ENCODE results near the gene ANKRD52. TPM values are rescaled to one million over a fixed set of nuclear protein-coding genes. Genes with fewer than 3 reads are reported as not detected.
A peak's percentile ranks its signal among the peaks of the same experiment; 100 is the strongest.

Gene ANKRD52
- total and polyA plus RNA-seq, 2 experiments from 2014 or later: 20.3 to 25.2 TPM

DNA sequence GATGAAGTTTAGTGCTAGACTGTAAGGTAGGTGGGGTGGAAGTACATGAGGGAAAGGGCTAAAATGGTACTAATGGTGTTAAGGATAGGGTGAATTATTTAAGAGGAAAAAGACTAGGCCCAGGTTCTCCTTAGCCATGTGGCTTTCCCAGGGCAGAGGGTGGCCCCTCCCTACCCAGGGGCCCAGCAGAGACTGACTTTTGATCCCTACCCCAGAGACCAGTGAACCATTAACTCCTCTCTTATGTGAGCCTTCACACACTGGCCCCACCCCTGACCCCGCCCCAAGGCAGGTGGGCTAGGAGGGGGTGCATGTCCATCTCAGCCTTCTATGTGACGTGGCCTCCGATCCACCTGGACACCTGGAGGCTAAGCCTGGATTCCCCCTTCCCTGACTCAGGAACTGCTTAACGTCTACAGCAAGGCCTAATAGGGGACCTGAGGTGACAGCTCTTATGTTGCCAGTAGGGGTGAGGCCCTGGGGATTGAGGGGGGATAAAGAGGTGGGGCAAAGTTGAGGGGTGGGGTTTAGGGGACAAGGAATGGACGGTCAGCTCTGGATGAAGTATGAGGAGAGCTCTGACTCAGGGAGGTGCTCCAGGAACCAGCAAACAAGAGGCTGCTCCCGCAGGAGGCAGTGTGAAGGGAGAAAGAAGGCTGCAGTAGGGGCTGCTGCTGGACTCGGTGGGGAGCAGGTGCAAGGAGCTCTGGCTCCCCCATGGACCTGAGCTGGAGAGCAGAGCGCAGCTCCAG lies 27.6 kb downstream of the ANKRD52 start:
- Histone ChIP-seq H3K4me2 (no peak overlapping the region), H3K79me2 (replicated peaks; ENCODE audit: insufficient read depth) (no peaks in the 10 kb centered on the region), H3K27me3 (ENCODE audit: insufficient read depth) (peaks cover 5% of the 10 kb centered on the region; the same call in 1 of the 2 replicates), H2AFZ (no peak overlapping the region), H3K4me1 (ENCODE audit: insufficient read depth) (no peaks in the 10 kb centered on the region), H4K20me1 (replicated peaks; ENCODE audit: insufficient read depth) (no peaks in the 10 kb centered on the region), H3F3A (replicated peaks; ENCODE audit: low read depth) (0 out of 2 replicates have a peak, but pooled peaks cover 3% of the 10 kb centered on the region), H3K27ac (ENCODE audit: low read depth) (no peak overlapping the region), H3K36me3 (ENCODE audit: insufficient read depth) (no peaks in the 10 kb centered on the region), H3K4me3 (no peak overlapping the region), H3K9me2 (ENCODE audit: insufficient read depth) (no peaks in the 10 kb centered on the region)
- DNase-seq (ENCODE audit: low spot score): peak; percentile 33
- 0 out of 2 replicates have a peak overlapping the region, but pooled peaks have one; percentile 60 for H3K27ac Mint-ChIP-seq
- H3K4me1 Mint-ChIP-seq: peaks cover 10% of the 10 kb centered on the region; the same call in 2 of the 3 replicates
- H3K4me3 Mint-ChIP-seq: no peak overlapping the region; the same call in 2 of the 3 replicates
- H3K27me3 Mint-ChIP-seq (ENCODE audit: insufficient read depth, low read depth, poor library complexity): peaks cover 6% of the 10 kb centered on the region
- peaks cover 8% of the 10 kb centered on the region; the same call in 1 of the 3 replicates for H3K36me3 Mint-ChIP-seq (ENCODE audit: low read depth)
- no peaks in the 10 kb centered on the region for H3K9me3 Mint-ChIP-seq
- ATAC-seq: peak; percentile 40
- TF ChIP-seq STAT1 (IDR thresholded peaks at IDR 0.05; ENCODE audit: unreplicated experiment): no peak
- no peak for TF ChIP-seq EZH2phosphoT487 (IDR thresholded peaks at IDR 0.05; ENCODE audit: unreplicated experiment)
- no peak for TF ChIP-seq ZNF114 (CRISPR knock-in tag; IDR thresholded peaks at IDR 0.05)
- TF ChIP-seq POLR2AphosphoS5 (IDR thresholded peaks at IDR 0.05; ENCODE audit: low read depth): no peak
- no peak for TF ChIP-seq JUNB (IDR thresholded peaks at IDR 0.05; ENCODE audit: unreplicated experiment)
- TF ChIP-seq REST (IDR thresholded peaks at IDR 0.05; ENCODE audit: unreplicated experiment): no peak
- TF ChIP-seq, protein P1, sequence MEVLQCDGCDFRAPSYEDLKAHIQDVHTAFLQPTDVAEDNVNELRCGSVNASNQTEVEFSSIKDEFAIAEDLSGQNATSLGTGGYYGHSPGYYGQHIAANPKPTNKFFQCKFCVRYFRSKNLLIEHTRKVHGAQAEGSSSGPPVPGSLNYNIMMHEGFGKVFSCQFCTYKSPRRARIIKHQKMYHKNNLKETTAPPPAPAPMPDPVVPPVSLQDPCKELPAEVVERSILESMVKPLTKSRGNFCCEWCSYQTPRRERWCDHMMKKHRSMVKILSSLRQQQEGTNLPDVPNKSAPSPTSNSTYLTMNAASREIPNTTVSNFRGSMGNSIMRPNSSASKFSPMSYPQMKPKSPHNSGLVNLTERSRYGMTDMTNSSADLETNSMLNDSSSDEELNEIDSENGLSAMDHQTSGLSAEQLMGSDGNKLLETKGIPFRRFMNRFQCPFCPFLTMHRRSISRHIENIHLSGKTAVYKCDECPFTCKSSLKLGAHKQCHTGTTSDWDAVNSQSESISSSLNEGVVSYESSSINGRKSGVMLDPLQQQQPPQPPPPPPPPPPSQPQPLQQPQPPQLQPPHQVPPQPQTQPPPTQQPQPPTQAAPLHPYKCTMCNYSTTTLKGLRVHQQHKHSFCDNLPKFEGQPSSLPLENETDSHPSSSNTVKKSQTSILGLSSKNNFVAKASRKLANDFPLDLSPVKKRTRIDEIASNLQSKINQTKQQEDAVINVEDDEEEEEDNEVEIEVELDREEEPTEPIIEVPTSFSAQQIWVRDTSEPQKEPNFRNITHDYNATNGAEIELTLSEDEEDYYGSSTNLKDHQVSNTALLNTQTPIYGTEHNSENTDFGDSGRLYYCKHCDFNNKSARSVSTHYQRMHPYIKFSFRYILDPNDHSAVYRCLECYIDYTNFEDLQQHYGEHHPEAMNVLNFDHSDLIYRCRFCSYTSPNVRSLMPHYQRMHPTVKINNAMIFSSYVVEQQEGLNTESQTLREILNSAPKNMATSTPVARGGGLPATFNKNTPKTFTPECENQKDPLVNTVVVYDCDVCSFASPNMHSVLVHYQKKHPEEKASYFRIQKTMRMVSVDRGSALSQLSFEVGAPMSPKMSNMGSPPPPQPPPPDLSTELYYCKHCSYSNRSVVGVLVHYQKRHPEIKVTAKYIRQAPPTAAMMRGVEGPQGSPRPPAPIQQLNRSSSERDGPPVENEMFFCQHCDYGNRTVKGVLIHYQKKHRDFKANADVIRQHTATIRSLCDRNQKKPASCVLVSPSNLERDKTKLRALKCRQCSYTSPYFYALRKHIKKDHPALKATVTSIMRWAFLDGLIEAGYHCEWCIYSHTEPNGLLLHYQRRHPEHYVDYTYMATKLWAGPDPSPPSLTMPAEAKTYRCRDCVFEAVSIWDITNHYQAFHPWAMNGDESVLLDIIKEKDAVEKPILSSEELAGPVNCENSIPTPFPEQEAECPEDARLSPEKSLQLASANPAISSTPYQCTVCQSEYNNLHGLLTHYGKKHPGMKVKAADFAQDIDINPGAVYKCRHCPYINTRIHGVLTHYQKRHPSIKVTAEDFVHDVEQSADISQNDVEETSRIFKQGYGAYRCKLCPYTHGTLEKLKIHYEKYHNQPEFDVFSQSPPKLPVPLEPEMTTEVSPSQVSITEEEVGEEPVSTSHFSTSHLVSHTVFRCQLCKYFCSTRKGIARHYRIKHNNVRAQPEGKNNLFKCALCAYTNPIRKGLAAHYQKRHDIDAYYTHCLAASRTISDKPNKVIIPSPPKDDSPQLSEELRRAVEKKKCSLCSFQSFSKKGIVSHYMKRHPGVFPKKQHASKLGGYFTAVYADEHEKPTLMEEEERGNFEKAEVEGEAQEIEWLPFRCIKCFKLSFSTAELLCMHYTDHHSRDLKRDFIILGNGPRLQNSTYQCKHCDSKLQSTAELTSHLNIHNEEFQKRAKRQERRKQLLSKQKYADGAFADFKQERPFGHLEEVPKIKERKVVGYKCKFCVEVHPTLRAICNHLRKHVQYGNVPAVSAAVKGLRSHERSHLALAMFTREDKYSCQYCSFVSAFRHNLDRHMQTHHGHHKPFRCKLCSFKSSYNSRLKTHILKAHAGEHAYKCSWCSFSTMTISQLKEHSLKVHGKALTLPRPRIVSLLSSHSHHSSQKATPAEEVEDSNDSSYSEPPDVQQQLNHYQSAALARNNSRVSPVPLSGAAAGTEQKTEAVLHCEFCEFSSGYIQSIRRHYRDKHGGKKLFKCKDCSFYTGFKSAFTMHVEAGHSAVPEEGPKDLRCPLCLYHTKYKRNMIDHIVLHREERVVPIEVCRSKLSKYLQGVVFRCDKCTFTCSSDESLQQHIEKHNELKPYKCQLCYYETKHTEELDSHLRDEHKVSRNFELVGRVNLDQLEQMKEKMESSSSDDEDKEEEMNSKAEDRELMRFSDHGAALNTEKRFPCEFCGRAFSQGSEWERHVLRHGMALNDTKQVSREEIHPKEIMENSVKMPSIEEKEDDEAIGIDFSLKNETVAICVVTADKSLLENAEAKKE (CRISPR knock-in tag; IDR thresholded peaks at IDR 0.05): no peak
- TF ChIP-seq ZNF331 (CRISPR knock-in tag; IDR thresholded peaks at IDR 0.05; ENCODE audit: low read depth): no peak
- no peak for TF ChIP-seq EZH2 (IDR thresholded peaks at IDR 0.05; ENCODE audit: low read depth, unreplicated experiment)
- no peak for TF ChIP-seq NANOG (IDR thresholded peaks at IDR 0.05; ENCODE audit: borderline replicate concordance)
- TF ChIP-seq CREB1 (CRISPR knock-in tag; IDR thresholded peaks at IDR 0.05; ENCODE audit: low read depth): no peak
- TF ChIP-seq ETS1 (IDR thresholded peaks at IDR 0.05): no peak
- TF ChIP-seq CTCF (conservative IDR thresholded peaks at IDR 0.05; ENCODE audit: low read depth in 2 of 2): no peak
